K562 (cell line): Measurements from ENCODE around the gene SYNPO. TPM values are rescaled to one million over a fixed set of nuclear protein-coding genes. Genes with fewer than 3 reads are reported as not detected.

Source experiments
- CREBBP ChIP-seq: IDR thresholded peaks from one replicate; pipeline ENCODE4 v1.6.1; 2012; ENCODE audit warnings: low read depth, mild to moderate bottlenecking, control low read depth, inconsistent platforms, low read length
- CTBP1 ChIP-seq: fragments of 450-650 bp; IDR thresholded peaks from 2 replicates; pipeline ENCODE4 v1.6.1; 2016; ENCODE audit warnings: borderline replicate concordance
- DPF2 ChIP-seq: fragments of 450-650 bp; IDR thresholded peaks from 2 replicates; pipeline ENCODE4 v1.6.1; 2016
- KLF13 ChIP-seq: fragments of 450-650 bp; IDR thresholded peaks from 2 replicates; pipeline ENCODE4 v1.6.1; 2016; ENCODE audit warnings: missing genetic modification characterization, low read depth, mild to moderate bottlenecking, missing compliant biosample characterization, moderate library complexity, borderline replicate concordance
- MECOM ChIP-seq: fragments of 250-450 bp; sonication (Bioruptor Pico); IDR thresholded peaks from 2 replicates; pipeline ENCODE4 v1.8.0; 2022; ENCODE audit warnings: inconsistent platforms
- NCOR1 ChIP-seq: fragments of 450-650 bp; IDR thresholded peaks from 2 replicates; pipeline ENCODE4 v1.6.1; 2016; ENCODE audit warnings: mild to moderate bottlenecking, moderate library complexity
- NFIC ChIP-seq: fragments of 450-650 bp; IDR thresholded peaks from 2 replicates; pipeline ENCODE4 v1.6.1; 2017; ENCODE audit warnings: mild to moderate bottlenecking, inconsistent platforms
- POLR2G ChIP-seq: fragments of 200-400 bp; formaldehyde crosslinking; IDR thresholded peaks from 2 replicates; pipeline ENCODE4 v1.6.1; 2017; ENCODE audit warnings: low read depth, mild to moderate bottlenecking, antibody characterized with exemption, low read length, moderate library complexity
- RHOXF2B ChIP-seq: fragments of 250-450 bp; sonication (Bioruptor Pico); conservative IDR thresholded peaks from 2 replicates; pipeline ENCODE4 v1.5.1; 2021
- SMAD4 ChIP-seq: fragments of 250-450 bp; sonication (Bioruptor Pico); conservative IDR thresholded peaks from 2 replicates; pipeline ENCODE4 v1.8.0; 2021; ENCODE audit warnings: inconsistent platforms, mild to moderate bottlenecking, moderate library complexity
- SMARCA4 ChIP-seq: fragments of 450-650 bp; IDR thresholded peaks from 2 replicates; pipeline ENCODE4 v1.6.1; 2016
- SMARCE1 ChIP-seq: fragments of 450-650 bp; IDR thresholded peaks from 2 replicates; pipeline ENCODE4 v1.7.1; 2016; ENCODE audit warnings: mild to moderate bottlenecking
- TEAD4 ChIP-seq, 2 experiments: sonication (generic) in 1 of 2; formaldehyde crosslinking in 1 of 2; IDR thresholded peaks; 2 replicates each; pipeline versions ENCODE4 v1.6.1 to v1.8.0; 2012 to 2022; ENCODE audit warnings: borderline replicate concordance in 1 of 2, inconsistent platforms in 1 of 2, low read length in 1 of 2, mild to moderate bottlenecking in 1 of 2, missing genetic modification reagents in 1 of 2
- TFAM ChIP-seq: fragments of 250-450 bp; sonication (Bioruptor Pico); conservative IDR thresholded peaks from 2 replicates; pipeline ENCODE4 v1.5.0; 2021; ENCODE audit warnings: mild to moderate bottlenecking, moderate library complexity
- ZC3H8 ChIP-seq: fragments of 450-650 bp; IDR thresholded peaks from 2 replicates; pipeline ENCODE4 v1.6.1; 2017
- ZNF12 ChIP-seq: sonication (generic); formaldehyde crosslinking; IDR thresholded peaks from 2 replicates; pipeline ENCODE4 v1.4.0; 2020; ENCODE audit warnings: mild to moderate bottlenecking, missing genetic modification reagents
- polyA plus RNA-seq, 8 experiments: library from polyadenylated mRNA; depleted of rRNA in 4 of 8; stranded (reverse) in 5 of 8; unstranded in 3 of 8; fragments of >200 nt; fragmentation: Nextera tagmentation in 2 of 8; fragmentation: Illumina TruSeq in 1 of 8; extraction: Ambion mirVana in 2 of 8; extraction: Trizol in 1 of 8; gene quantifications; 2 replicates each; pipeline versions ENCODE4 v1.2.1 to v1.2.3, GENCODE V29; 2011 to 2014; ENCODE audit warnings: inconsistent platforms in 1 of 8, missing spikeins in 1 of 8
- total RNA-seq, 7 experiments: library from RNA; depleted of rRNA in 6 of 7; stranded (reverse); fragments of >200 nt in 6 of 7; fragmentation: Illumina TruSeq in 2 of 7; extraction: Trizol in 2 of 7; gene quantifications; 2 replicates each; pipeline versions ENCODE4 v1.2.1 to v1.2.3, GENCODE V29; 2011 to 2021; ENCODE audit warnings: low replicate concordance in 1 of 7
- TF ChIP-seq, protein P1 (sequence below): fragments of 250-450 bp; sonication (Bioruptor Pico); IDR thresholded peaks from 2 replicates; pipeline ENCODE4 v1.5.1; 2021; ENCODE audit warnings: mild to moderate bottlenecking
- TF ChIP-seq, protein P2 (sequence below): fragments of 200-800 bp; sonication (Bioruptor generic); IDR thresholded peaks from 2 replicates; pipeline ENCODE4 v1.6.1; 2017; ENCODE audit warnings: missing genetic modification characterization, missing compliant biosample characterization
- TF ChIP-seq, protein P3 (sequence below): fragments of 250-450 bp; sonication (Bioruptor Pico); IDR thresholded peaks from 2 replicates; pipeline ENCODE4 v1.4.0; 2020
- TF ChIP-seq, protein P4 (sequence below): fragments of 450-650 bp; formaldehyde crosslinking; IDR thresholded peaks from 2 replicates; pipeline ENCODE4 v1.4.0; 2022; ENCODE audit warnings: missing genetic modification characterization

SYNPO gene
- total and polyA plus RNA-seq, 9 of the 15 experiments (the other 6 are each of a cell fraction or from before 2014, with no cell fraction given): 0.01 to 0.31 (median 0.03) TPM; not detected in 4

DNA sequence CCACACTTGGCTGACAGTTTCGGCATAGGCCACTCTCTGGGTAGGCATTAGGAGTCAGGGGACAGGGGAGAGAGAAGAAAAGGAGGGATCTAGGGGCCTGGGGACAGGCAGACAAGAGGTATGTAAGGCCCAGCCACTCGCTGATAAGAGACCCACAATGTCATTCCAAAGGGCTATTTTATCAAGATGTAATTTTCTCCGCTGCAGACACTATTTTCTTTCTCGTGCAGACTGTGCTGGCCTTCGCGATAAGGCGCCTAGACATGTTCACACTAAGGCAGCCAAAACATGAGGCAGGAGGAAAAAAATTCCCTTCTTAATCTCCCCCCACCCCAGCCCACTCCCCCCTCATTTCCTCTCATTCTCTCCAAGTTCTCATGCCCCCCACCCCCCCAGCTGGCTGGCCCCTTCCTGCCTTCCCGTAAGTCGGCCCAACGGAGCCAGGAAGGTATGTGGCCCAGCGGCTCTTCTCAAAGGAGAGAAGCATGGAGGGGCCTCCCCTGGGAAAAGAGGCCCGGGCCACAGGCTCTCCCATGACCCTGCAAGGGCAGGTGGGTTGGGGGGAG is 44.9 kb upstream of the SYNPO start (continued):
- TF ChIP-seq, protein P1, sequence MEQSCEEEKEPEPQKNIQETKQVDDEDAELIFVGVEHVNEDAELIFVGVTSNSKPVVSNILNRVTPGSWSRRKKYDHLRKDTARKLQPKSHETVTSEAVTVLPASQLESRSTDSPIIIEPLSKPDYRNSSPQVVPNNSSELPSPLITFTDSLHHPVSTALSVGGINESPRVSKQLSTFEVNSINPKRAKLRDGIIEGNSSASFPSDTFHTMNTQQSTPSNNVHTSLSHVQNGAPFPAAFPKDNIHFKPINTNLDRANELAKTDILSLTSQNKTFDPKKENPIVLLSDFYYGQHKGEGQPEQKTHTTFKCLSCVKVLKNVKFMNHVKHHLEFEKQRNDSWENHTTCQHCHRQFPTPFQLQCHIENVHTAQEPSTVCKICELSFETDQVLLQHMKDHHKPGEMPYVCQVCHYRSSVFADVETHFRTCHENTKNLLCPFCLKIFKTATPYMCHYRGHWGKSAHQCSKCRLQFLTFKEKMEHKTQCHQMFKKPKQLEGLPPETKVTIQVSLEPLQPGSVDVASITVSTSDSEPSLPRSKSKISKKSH (CRISPR knock-in tag): no peak
- peak; percentile 94 for TF ChIP-seq TEAD4 (IDR thresholded peaks at IDR 0.05; ENCODE audit: low read length)
- no peak for TF ChIP-seq TEAD4 (CRISPR knock-in tag; IDR thresholded peaks at IDR 0.05; ENCODE audit: borderline replicate concordance)
- no peak for TF ChIP-seq ZNF12
- TF ChIP-seq, protein P2, sequence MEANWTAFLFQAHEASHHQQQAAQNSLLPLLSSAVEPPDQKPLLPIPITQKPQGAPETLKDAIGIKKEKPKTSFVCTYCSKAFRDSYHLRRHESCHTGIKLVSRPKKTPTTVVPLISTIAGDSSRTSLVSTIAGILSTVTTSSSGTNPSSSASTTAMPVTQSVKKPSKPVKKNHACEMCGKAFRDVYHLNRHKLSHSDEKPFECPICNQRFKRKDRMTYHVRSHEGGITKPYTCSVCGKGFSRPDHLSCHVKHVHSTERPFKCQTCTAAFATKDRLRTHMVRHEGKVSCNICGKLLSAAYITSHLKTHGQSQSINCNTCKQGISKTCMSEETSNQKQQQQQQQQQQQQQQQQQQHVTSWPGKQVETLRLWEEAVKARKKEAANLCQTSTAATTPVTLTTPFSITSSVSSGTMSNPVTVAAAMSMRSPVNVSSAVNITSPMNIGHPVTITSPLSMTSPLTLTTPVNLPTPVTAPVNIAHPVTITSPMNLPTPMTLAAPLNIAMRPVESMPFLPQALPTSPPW (CRISPR knock-in tag): peak; percentile 69
- TF ChIP-seq, protein P3, sequence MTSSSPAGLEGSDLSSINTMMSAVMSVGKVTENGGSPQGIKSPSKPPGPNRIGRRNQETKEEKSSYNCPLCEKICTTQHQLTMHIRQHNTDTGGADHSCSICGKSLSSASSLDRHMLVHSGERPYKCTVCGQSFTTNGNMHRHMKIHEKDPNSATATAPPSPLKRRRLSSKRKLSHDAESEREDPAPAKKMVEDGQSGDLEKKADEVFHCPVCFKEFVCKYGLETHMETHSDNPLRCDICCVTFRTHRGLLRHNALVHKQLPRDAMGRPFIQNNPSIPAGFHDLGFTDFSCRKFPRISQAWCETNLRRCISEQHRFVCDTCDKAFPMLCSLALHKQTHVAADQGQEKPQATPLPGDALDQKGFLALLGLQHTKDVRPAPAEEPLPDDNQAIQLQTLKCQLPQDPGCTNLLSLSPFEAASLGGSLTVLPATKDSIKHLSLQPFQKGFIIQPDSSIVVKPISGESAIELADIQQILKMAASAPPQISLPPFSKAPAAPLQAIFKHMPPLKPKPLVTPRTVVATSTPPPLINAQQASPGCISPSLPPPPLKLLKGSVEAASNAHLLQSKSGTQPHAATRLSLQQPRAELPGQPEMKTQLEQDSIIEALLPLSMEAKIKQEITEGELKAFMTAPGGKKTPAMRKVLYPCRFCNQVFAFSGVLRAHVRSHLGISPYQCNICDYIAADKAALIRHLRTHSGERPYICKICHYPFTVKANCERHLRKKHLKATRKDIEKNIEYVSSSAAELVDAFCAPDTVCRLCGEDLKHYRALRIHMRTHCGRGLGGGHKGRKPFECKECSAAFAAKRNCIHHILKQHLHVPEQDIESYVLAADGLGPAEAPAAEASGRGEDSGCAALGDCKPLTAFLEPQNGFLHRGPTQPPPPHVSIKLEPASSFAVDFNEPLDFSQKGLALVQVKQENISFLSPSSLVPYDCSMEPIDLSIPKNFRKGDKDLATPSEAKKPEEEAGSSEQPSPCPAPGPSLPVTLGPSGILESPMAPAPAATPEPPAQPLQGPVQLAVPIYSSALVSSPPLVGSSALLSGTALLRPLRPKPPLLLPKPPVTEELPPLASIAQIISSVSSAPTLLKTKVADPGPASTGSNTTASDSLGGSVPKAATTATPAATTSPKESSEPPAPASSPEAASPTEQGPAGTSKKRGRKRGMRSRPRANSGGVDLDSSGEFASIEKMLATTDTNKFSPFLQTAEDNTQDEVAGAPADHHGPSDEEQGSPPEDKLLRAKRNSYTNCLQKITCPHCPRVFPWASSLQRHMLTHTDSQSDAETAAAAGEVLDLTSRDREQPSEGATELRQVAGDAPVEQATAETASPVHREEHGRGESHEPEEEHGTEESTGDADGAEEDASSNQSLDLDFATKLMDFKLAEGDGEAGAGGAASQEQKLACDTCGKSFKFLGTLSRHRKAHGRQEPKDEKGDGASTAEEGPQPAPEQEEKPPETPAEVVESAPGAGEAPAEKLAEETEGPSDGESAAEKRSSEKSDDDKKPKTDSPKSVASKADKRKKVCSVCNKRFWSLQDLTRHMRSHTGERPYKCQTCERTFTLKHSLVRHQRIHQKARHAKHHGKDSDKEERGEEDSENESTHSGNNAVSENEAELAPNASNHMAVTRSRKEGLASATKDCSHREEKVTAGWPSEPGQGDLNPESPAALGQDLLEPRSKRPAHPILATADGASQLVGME (CRISPR knock-in tag): no peak
- no peak for TF ChIP-seq TFAM (CRISPR knock-in tag)
- peak; percentile 67; the same call in 1 of the 2 replicates for TF ChIP-seq NFIC
- no peak for TF ChIP-seq ZC3H8
- TF ChIP-seq MECOM (CRISPR knock-in tag): no peak
- peak; percentile 83; the same call in 1 of the 2 replicates for TF ChIP-seq SMARCE1
- peak; percentile 89 for TF ChIP-seq SMARCA4
- TF ChIP-seq, protein P4, sequence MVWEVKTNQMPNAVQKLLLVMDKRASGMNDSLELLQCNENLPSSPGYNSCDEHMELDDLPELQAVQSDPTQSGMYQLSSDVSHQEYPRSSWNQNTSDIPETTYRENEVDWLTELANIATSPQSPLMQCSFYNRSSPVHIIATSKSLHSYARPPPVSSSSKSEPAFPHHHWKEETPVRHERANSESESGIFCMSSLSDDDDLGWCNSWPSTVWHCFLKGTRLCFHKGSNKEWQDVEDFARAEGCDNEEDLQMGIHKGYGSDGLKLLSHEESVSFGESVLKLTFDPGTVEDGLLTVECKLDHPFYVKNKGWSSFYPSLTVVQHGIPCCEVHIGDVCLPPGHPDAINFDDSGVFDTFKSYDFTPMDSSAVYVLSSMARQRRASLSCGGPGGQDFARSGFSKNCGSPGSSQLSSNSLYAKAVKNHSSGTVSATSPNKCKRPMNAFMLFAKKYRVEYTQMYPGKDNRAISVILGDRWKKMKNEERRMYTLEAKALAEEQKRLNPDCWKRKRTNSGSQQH (CRISPR knock-in tag): no peak
- TF ChIP-seq DPF2: peak; percentile 90
- peak; percentile 89 for TF ChIP-seq NCOR1
- TF ChIP-seq CREBBP: no peak
- peak; percentile 99 for TF ChIP-seq SMAD4 (CRISPR knock-in tag)
- TF ChIP-seq RHOXF2B: no peak
- TF ChIP-seq CTBP1: peak; percentile 75; the same call in 1 of the 2 replicates
- no peak for TF ChIP-seq POLR2G
- TF ChIP-seq KLF13: no peak
